SH-SY5Y (cell line): ENCODE measurements around the gene PLEKHN1.

ENCODE experiments used
- GATA2 ChIP-seq: IDR thresholded peaks from 2 replicates; pipeline ENCODE4 v1.6.1; 2011; ENCODE audit warnings: mild to moderate bottlenecking, low read depth, low read length
- GATA3 ChIP-seq: IDR thresholded peaks from 2 replicates; pipeline ENCODE4 v1.6.1; 2011; ENCODE audit warnings: low read depth, mild to moderate bottlenecking, low read length, moderate library complexity

PLEKHN1 gene

GRCh38 chr1:978835-979743, 12.8 kb downstream of the PLEKHN1 start:
- TF ChIP-seq GATA3, result no peak
- TF ChIP-seq GATA2, result no peak

GRCh38 chr1:979744-980072, 13.4 kb downstream of the PLEKHN1 start:
- TF ChIP-seq GATA2 (no peak), GATA3 (no peak)

- TF ChIP-seq GATA3 (no peak), GATA2 (no peak)
These were observed 13.9 kb downstream of the PLEKHN1 start for GRCh38 chr1:980137-980571.

GRCh38 chr1:980602-981395, 14.5 kb downstream of the PLEKHN1 start:
- TF ChIP-seq GATA3 (no peak), GATA2 (no peak)

DNA sequence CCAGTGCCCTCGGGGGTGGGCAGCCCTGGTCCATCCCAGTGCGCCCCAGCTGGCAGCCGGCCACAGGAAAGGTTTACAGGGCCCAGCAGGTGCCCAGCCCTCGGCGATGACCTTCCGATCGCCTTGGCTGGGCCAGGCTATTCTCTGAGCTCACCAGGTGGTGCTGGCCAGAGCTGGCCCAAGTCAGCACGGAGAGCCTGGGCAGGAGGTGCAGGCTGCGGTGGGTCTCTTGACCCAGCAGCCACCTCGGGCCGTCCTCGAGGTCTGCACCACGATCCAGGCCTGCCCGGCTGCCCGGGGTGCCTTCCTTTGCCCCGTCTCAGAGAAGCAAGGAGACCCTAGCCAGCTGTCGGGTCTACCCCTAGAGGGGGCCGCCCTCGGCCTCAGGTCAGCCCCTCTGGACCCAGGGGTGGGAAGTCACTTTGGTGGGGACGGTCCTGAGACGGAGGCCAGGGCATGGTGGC, 15.2 kb downstream of the PLEKHN1 start:
- TF ChIP-seq GATA2, result no peak
- no peak for TF ChIP-seq GATA3

DNA sequence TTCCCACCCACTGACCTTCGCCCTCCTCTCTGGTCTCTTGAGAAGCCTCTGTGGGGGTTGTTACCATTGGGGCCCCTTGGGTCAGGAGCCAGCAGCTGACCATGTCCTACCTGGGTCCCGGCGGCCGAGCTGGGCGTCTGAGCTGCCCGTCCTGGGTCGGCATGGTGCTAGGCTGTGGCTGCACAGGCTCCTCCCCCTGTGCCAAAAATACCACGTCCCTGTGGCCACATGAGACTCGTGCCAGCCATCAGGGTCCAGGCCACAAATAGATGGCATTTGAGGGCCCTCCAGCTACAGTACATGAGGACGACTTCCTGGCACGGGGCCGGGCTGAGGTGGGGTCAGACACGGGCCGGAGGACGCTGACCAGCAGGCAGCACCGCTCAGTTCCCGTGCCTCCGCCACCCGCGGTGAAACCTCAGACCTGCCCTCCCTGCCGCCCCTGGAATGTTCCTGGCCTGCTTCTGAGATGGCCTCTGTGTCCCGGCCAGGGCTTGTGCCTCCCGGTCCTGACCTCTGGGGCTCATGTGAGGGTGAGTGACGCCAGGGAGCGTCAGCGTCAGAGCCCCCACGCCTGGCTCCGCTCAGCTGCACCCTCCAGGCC, 15.8 kb downstream of the PLEKHN1 start, which contains the start of gene PERM1:
Gene PERM1, minus strand, starts transcription at position 139 of the 604 bp plus-strand sequence. CDS start 1,064 bp downstream, outside the sequence.
- TF ChIP-seq GATA3 (no peak), GATA2 (no peak)

DNA sequence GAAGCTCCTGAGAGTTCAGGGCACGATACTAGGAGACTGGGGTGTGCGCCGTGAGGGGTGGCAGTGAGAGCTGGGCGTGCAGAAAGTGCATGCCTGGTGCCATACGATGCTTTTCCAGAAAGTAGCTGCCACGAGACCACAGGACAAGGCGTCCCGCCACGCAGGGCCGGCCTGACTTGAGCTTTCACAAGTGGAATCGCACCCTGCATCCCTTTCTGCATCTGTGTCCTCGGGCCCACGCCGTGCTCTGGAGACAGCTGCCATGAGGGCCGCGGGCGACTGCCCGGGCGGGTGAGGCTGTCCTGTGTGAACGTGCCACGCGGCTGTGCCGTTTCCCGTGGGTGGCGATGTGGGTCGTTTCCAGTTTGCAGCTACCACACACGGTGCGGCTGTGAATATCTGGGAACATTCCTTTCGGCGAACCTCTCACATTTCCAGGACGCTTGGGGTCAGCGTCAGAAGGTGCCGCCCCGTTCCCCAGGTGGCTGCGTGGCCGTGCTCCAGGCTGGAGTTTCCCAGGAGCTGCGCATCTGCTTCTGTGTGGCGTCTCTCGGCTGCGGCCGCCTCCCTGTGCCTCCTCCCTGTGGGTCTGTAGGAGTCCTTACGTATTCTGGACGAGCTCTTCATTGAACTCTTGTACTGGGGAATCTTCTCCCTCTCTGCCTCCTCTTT, 16.6 kb downstream of the PLEKHN1 start:
- no peak for TF ChIP-seq GATA3
- TF ChIP-seq GATA2, result no peak

GRCh38 chr1:983798-984475, 17.7 kb downstream of the PLEKHN1 start:
- TF ChIP-seq GATA2 (no peak), GATA3 (no peak)

GRCh38 chr1:984476-984814, 18.2 kb downstream of the PLEKHN1 start:
- TF ChIP-seq GATA2, result no peak
- TF ChIP-seq GATA3, result no peak

DNA sequence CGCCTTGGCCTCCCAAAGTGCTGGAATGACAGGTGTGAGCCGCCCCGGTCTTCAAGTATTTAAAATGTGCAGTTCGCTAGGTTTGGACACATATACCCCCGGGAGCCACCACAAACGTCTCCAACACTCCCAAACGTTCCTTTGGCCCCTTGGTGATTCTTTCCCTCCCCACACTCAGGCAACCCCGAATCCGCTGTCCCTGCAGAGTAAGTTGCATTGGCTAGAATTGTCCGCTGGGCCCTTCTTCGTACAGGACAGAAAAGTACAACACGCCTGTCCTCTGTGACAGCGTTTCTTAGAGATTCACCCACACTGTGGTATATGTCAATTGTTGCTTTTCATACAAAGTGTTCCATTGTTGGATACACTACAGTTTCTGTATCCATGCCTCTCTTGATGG, 18.8 kb downstream of the PLEKHN1 start:
- no peak for TF ChIP-seq GATA2
- TF ChIP-seq GATA3, result no peak

GRCh38 chr1:991895-992294, 25.6 kb downstream of the PLEKHN1 start:
- TF ChIP-seq GATA2 (no peak), GATA3 (no peak)

DNA sequence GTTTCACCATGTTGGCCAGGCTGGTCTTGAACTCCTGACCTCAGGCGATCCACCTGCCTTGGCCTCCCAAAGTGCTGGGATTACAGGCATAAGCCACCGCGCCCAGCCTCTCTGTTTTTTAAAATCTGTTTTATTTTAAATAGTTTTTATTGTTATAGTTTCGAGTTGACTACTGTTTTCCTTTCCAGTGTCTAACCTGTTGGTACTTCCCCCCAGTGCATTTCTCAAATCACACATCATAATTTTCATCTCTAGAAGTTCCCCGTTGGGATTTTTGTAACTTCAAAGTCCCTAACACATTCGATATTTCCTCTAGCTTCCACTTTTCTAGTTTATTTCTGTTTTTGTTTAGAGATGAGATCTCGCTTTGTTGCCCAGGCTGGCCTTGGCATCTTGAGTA, 26.1 kb downstream of the PLEKHN1 start:
- no peak for TF ChIP-seq GATA2
- no peak for TF ChIP-seq GATA3

DNA sequence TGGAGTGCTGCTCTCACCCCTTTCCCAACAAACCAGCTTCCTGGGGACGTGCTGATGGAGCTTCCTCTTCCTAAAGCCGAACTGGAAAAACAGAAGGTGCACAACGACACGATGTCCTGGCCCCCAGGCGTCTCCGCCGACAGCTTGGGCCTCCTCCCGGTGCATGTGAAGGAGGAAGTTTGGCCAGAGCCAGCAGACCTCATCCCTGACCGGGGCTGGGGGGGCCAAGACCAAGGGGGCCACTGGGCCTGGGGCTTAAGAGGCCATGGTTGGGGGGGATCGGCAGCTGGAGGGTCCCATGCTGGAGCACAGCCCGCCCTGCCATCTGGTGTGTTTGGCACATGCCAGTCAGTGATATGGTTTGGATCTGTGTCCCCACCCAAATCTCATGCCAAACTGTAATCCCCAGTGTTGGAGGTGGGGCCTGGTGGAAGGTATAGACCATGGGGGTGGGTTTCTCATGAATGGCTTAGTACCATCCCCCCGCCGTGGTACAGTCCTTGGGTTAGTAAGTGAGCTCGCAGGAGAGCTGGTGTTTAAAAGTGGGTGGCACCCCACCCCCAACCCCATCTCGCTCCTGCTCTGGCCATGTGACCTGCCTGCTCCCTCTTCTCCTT, 27.2 kb downstream of the PLEKHN1 start:
- no peak for TF ChIP-seq GATA2
- no peak for TF ChIP-seq GATA3
